Activated naive CD4-positive, alpha-beta T cell treated with anti-CD3 and anti-CD28 coated beads, Interleukin-2, amount 50 U/mL, for 24 hours (primary cell): ENCODE results near the gene DPYSL3.

Experiments
- H3K27ac Mint-ChIP-seq: one replicate; pipeline ENCODE4 v1.8.0; 2021; ENCODE audit warnings: mild to moderate bottlenecking, mixed read lengths
- H3K27me3 Mint-ChIP-seq: one replicate; pipeline ENCODE4 v1.8.0; 2021; ENCODE audit warnings: mixed read lengths
- H3K36me3 Mint-ChIP-seq: one replicate; pipeline ENCODE4 v1.8.0; 2021; ENCODE audit warnings: mixed read lengths
- H3K4me1 Mint-ChIP-seq: one replicate; pipeline ENCODE4 v1.8.0; 2021; ENCODE audit warnings: mixed read lengths
- H3K4me3 Mint-ChIP-seq: one replicate; pipeline ENCODE4 v1.8.0; 2021; ENCODE audit warnings: mild to moderate bottlenecking, mixed read lengths
- H3K9me3 Mint-ChIP-seq: one replicate; pipeline ENCODE4 v1.8.0; 2021; ENCODE audit warnings: mixed read lengths

Gene DPYSL3

DNA sequence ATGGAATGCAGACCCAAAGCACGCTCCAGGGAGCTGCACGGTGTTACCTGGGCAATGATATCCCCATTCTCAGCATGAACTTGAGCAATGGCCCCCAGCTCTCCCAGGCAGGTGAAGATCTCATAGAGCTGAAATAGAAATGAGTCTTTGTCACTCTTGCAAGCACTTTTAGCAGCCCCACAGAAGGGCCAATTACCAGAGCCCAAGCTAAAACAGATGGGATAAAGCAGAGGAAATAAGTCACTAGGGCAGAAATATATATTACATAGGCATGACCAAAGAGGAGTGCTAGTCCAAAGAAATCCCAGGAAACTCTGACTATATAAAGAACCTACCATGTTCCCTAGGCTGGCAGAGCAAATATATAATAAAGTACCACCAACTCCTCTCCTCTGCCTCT lies 97.3 kb downstream of the DPYSL3 start:
- Mint-ChIP-seq H3K27ac (no peak overlapping the region), H3K36me3 (no peaks in the 10 kb centered on the region), H3K9me3 (no peaks in the 10 kb centered on the region), H3K4me3 (no peak overlapping the region), H3K4me1 (no peaks in the 10 kb centered on the region), H3K27me3 (no peaks in the 10 kb centered on the region)

DNA sequence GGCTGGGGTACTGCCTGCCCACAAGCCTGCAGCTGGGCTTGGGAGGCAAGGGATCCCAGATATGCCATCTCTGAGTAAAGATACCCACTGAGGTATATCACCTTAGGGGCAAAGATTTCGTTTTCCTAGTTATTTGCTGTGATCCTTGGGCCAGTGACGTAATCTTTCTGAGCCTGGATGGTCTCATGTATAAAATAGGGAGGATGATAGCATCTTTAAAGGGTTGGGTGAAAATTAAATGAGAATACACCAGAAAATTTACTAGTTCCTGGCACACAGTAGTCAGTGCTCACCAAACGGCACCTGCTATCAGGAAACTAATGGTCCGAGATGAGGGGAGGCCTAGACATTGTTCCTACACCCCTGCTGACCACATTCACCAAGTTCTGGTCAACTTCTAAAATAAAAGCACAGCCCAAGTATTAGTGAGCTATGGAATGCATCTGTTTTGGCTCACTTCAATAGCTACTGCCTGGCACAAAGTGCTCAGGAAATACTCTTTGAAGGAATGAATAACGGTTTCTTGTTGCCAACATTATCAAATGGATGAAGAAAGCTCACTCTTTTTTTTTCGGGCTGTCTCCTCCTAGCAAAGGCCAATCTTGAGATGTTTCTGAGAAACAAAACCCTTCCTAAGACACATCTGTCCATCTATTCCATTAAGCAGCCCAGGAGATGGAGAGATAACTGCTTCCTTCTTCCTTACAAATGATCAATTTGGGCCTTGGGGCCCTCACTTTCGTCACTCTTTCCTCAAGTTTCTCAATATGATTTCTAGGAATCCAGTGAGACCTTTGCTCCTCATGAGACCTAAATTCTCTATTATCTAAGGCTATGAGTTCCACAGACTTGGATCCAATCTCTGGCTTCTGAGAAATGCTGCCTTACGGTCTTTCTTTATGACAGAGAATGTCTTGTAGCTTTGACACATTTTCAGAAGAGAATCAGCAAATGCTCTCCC lies 98.2 kb downstream of the DPYSL3 start:
- Mint-ChIP-seq H3K4me3 (no peak overlapping the region), H3K27me3 (peaks cover 1% of the 10 kb centered on the region), H3K4me1 (no peaks in the 10 kb centered on the region), H3K36me3 (no peaks in the 10 kb centered on the region), H3K9me3 (no peaks in the 10 kb centered on the region), H3K27ac (no peak overlapping the region)

DNA sequence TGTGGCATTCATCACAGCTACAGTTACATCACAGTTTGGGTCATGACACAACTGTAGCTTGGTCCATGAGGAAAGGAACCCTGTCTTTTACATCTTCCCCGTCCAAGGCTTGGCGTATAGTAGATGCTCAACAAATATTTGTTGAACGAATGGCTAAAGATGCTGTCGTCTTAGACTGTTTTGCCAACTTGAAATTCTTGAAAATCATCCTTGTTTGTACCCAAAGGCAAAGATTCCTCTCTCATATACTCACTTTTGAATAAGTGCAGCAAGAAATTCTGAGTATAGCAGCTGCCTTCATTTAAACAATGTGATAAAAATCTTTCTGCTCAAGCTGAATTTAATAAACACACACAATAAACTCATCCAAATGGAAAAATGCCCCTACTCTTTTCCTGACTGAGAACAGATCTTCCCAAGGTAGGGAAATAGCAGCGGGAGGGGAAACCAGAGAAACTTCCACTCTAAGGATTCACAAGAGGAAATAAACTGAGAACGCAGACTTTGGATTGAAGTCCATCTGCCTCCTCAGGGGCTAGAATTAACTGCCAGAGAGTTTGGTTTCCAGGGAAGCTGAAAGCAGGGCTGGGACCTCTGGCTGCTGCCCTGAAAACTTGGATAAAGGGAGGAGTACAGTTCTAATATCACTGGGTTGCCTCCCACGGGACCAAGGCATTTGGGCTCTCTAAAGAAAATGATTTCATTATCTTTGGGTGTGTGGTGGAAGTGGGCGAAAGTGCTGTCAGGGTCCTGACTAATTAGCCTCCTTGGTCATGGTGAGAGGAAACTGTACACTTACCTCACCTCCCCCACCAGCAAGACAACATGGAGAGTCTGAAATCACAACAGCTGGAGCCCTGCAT lies 99.1 kb downstream of the DPYSL3 start:
- Mint-ChIP-seq H3K27ac (no peak overlapping the region), H3K9me3 (no peaks in the 10 kb centered on the region), H3K4me3 (no peak overlapping the region), H3K36me3 (no peaks in the 10 kb centered on the region), H3K4me1 (no peaks in the 10 kb centered on the region), H3K27me3 (peaks cover 1% of the 10 kb centered on the region)

DNA sequence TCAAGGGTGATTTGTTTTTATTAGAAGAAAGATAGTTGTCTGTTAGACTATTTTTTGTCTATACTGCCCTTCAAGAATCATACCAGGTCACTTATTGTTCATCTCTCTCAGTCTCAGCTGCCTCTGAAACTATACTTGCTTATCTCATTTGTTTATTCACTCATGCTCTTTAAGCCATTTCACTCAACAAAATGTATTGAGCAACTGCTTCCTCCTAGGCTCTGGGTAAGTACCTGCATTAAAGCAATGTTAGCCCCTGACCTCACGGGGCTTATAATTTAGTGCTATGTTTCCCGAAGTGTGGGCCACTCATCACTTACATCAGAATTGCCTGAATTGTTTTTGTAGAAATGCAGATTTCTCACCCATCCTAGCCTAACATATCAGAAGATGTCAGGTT lies 100.9 kb downstream of the DPYSL3 start:
- H3K27me3 Mint-ChIP-seq: peaks cover 1% of the 10 kb centered on the region
- no peak overlapping the region for H3K27ac Mint-ChIP-seq
- no peaks in the 10 kb centered on the region for H3K4me1 Mint-ChIP-seq
- H3K9me3 Mint-ChIP-seq: no peaks in the 10 kb centered on the region
- no peak overlapping the region for H3K4me3 Mint-ChIP-seq
- H3K36me3 Mint-ChIP-seq: no peaks in the 10 kb centered on the region

DNA sequence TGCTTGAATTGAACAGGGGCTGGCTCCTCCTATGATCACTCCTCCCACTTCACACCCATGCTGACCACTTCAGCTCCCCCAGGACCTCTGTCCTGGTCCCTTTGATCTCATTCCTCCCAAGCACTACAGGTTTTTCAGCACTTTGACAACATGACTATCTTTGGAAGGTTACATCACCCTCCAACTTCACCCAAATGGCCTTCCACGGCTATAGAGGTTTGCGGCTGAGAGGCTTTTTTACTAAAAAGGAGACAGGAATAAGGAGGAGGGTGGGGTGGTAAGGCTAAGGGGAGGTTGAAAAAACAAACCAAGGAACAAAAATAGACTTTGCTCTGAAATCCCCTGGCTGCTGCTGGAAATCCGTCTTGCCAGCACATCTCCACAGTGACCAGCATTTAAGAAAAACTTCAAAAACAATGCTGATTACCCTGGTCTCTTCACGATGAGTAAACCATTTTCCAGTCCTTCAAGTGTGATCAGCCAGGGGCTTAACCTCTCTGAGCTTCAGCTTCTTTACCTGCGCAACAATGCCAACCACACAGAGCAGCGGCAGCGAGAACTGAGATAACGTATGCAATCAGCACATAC lies 102.7 kb downstream of the DPYSL3 start:
- H3K4me3 Mint-ChIP-seq: no peak overlapping the region
- peaks cover 3% of the 10 kb centered on the region for H3K27me3 Mint-ChIP-seq
- no peaks in the 10 kb centered on the region for H3K36me3 Mint-ChIP-seq
- no peaks in the 10 kb centered on the region for H3K4me1 Mint-ChIP-seq
- no peak overlapping the region for H3K27ac Mint-ChIP-seq
- no peaks in the 10 kb centered on the region for H3K9me3 Mint-ChIP-seq

GRCh38 chr5:147406636-147407035 lies 103.2 kb downstream of the DPYSL3 start:
- Mint-ChIP-seq H3K4me3 (no peak overlapping the region), H3K9me3 (no peaks in the 10 kb centered on the region), H3K27me3 (peaks cover 3% of the 10 kb centered on the region)

DNA sequence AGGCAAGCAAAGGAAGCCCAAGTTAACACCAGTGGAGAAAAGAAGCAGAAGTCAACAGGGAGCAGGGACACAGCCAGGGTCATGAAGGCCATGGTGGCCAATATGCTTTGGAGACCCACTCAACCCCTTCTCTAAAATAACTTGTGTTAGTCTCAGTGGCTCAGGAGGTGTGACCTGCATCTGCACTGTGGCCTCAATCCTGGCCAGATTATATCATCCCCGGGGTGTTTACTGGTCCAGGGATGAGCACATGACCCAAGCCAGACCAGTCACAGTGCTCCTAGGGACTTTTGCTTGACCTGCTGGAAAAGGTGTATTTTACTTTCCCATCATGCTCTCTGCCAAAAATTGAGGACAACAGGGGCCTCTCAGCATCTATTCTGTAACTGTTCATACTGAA lies 105.2 kb downstream of the DPYSL3 start:
- Mint-ChIP-seq H3K27me3 (peaks cover 3% of the 10 kb centered on the region), H3K36me3 (no peaks in the 10 kb centered on the region), H3K4me3 (no peak overlapping the region), H3K27ac (no peak overlapping the region), H3K9me3 (no peaks in the 10 kb centered on the region), H3K4me1 (no peaks in the 10 kb centered on the region)

More at GRCh38 chr5:147406636-147407035, 103.2 kb downstream of the DPYSL3 start:
- Mint-ChIP-seq H3K4me1 (no peaks in the 10 kb centered on the region), H3K27ac (no peak overlapping the region), H3K36me3 (no peaks in the 10 kb centered on the region)

DNA sequence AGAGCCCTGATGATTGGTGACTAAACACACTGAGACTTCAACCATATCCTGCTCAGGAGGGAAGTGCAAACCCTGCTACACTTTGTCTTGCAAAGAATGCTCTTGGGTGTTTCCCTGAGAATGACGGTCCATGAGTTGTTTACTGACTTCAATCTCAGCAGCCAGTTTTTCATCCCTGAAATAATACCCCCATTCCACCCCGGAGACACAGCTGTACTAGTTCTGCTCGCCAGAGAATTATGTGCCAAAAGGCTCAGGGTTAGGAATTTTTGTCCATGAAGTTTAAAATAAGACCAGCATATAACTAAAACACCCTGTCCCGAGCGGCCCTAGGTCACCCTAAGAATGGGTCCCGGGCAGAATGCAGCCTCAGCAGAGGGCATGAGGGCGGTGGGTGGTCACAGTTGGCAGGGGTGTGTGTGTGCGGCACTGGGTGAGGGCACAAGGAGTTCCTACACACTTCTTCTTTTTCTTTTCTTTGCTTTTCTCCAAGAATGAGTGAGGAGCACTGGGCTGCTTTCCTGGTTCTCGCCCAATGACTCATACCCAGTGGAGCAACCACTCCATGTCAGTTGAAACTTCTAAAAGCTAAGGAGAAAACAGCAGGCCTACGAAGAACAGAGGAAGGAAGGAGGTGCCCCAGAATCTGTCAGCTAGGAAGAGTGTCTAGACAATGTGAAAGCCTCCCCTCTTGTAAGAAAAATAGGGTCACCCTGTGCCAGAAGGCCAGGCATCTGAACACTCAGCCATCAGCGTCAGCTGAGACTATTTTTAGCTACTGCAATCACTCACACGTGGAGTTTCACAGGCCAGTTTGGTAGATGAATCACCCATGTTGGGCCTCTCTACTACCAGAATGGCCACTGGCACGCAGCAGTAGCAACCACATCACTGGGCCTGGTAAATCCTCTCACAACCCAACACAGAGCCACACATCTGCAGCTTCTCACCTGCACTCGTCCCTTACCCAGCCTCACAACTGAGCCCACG lies 105.9 kb downstream of the DPYSL3 start:
- H3K9me3 Mint-ChIP-seq: no peaks in the 10 kb centered on the region
- no peak overlapping the region for H3K27ac Mint-ChIP-seq
- no peak overlapping the region for H3K4me3 Mint-ChIP-seq
- peaks cover 3% of the 10 kb centered on the region for H3K27me3 Mint-ChIP-seq
- H3K36me3 Mint-ChIP-seq: no peaks in the 10 kb centered on the region
- no peaks in the 10 kb centered on the region for H3K4me1 Mint-ChIP-seq

- H3K4me1 Mint-ChIP-seq: no peaks in the 10 kb centered on the region
- H3K27me3 Mint-ChIP-seq: peaks cover 2% of the 10 kb centered on the region
- no peak overlapping the region for H3K4me3 Mint-ChIP-seq
- H3K36me3 Mint-ChIP-seq: no peaks in the 10 kb centered on the region
- no peaks in the 10 kb centered on the region for H3K9me3 Mint-ChIP-seq
- H3K27ac Mint-ChIP-seq: no peak overlapping the region
Measured at GRCh38 chr5:147400881-147401280, 109.0 kb downstream of the DPYSL3 start.

- H3K4me3 Mint-ChIP-seq: no peak overlapping the region
- H3K27me3 Mint-ChIP-seq: peaks cover 2% of the 10 kb centered on the region
- H3K27ac Mint-ChIP-seq: no peak overlapping the region
- H3K9me3 Mint-ChIP-seq: no peaks in the 10 kb centered on the region
- no peaks in the 10 kb centered on the region for H3K36me3 Mint-ChIP-seq
- no peaks in the 10 kb centered on the region for H3K4me1 Mint-ChIP-seq
Measured at GRCh38 chr5:147400126-147400809, 109.6 kb downstream of the DPYSL3 start.

DNA sequence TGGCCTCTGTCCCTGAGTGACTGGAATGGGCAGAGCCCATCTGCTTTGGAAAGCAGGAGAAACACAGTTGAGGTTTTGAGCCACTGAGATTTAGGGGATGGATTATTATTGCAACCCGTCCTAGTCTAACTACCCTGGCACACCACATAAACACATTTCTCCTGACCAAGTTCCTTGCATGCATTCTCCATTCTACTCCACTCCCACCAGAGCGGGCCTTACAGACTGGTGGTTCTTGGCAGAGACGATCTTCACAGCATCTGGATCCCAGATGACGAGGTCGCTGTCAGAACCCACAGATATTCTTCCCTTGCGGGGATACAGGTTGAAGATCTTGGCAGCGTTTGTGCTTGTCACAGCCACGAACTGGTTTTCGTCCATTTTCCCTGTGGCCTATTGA lies 111.0 kb downstream of the DPYSL3 start:
- Mint-ChIP-seq H3K4me1 (no peaks in the 10 kb centered on the region), H3K27me3 (peaks cover 2% of the 10 kb centered on the region), H3K9me3 (no peaks in the 10 kb centered on the region), H3K4me3 (no peak overlapping the region), H3K36me3 (no peaks in the 10 kb centered on the region), H3K27ac (no peak overlapping the region)

DNA sequence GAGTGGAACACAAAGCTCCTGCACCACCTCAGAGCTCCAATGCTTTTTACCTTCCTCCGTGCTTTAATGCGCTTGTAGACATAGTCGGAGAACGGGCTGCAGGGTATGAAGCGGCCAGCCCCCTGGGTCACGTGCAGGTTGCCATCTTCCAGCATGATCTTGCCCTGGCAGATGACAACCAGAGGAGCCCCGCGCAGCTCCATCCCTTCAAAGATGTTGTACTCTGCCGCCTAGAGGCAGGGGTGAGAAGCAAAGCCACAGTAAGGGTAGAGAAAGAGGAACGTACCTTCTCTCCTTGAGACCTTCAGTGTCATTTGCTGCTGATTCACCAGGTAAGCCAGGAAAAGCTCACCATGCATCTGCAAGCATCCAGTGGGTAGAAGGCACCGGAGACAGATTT lies 112.3 kb downstream of the DPYSL3 start:
- no peaks in the 10 kb centered on the region for H3K36me3 Mint-ChIP-seq
- H3K4me1 Mint-ChIP-seq: no peaks in the 10 kb centered on the region
- H3K9me3 Mint-ChIP-seq: no peaks in the 10 kb centered on the region
- no peak overlapping the region for H3K27ac Mint-ChIP-seq
- no peaks in the 10 kb centered on the region for H3K27me3 Mint-ChIP-seq
- H3K4me3 Mint-ChIP-seq: no peak overlapping the region

GRCh38 chr5:147396070-147396823 lies 113.6 kb downstream of the DPYSL3 start:
- H3K4me3 Mint-ChIP-seq: no peak overlapping the region
- no peaks in the 10 kb centered on the region for H3K4me1 Mint-ChIP-seq
- H3K27me3 Mint-ChIP-seq: no peaks in the 10 kb centered on the region
- no peak overlapping the region for H3K27ac Mint-ChIP-seq
- no peaks in the 10 kb centered on the region for H3K9me3 Mint-ChIP-seq
- no peaks in the 10 kb centered on the region for H3K36me3 Mint-ChIP-seq
